LHCN-M2 (cell line): ENCODE measurements around the gene YPEL3. TPM values are rescaled to one million over a fixed set of nuclear protein-coding genes. Genes with fewer than 3 reads are reported as not detected.

Source experiments
- DNase-seq: peaks from one replicate; pipeline ENCODE4 v3.0.0-alpha.2; 2012; ENCODE audit warnings: low read depth
- total RNA-seq: library from RNA; depleted of rRNA; stranded (reverse); fragments of >200 nt; gene quantifications from 2 replicates; pipeline ENCODE4 v1.2.3, GENCODE V29; 2014

The YPEL3 gene
- total RNA-seq, 1 experiment from 2014 or later: 14.2 TPM

DNA sequence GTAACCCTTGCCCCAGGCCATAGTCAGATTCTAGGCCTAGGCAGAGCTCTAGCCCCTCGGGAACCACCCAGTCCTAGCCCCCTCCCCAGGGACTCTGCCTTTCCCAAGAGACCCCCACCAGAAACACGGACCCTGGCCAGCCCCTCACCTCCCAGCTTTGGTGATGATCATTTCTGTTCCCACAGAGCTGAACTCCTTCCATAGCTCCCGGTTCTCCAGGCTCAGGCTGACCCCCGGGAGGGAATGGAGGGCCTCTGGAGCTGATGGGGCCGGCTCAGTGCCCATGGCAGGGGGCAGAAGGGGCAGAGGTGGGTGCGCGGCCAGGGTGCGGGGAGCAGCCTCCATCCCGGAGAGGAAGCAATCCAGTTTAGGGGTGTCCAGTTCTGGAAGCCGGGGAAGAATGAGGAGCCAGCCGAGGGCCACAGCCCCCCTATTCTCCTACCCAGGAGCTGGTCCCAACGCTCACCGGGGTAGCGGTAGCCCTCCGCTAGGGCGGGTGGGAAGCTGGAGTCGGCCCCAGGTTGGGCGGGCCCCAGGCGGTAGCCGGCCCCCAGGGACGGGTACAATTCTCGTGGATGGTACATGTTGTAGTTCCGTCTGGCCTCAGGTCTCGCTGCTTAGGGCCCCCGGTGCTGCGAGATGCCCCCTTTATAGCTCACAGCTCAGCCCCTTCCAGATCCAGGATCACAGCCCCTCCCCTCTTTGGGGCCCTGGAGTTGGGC is 5.2 kb downstream of the YPEL3 start:
- no peak for DNase-seq

DNA sequence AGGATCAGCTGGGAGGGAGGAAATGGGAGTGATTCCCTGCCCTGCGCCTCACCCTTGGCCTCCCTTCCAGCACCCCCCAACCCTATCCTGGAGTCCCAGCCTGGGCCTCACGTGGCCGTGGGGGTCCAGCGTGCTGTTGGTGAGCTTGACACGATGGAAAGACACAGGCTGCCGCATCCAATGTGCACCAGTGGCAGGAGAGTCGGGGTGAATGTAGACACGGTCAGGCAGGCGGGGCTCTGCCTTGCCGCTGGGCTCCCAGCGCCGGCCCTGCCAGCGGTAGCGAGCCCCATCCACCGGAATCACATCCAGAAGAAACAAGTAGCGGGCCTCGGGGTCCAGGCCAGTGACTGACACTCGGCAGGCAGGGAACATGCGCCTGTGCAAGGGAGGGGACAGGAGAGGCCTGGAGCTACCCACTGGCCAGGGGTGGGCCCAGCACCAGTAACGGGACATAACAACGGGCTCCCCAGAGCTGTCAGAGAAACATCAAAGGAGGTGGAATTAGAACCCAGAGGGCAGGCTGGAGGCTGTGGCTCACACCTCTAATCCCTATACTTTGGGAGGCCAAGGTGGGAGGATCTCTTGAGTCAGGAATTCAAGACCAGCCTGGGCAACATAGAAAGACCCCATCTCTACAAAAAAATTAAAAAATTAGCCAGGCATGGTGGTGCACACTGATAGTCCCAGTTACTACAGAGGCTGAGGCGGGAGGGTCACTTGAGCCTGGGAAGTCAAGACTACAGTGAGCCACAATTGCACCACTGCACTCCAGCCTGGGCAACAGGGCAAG is 7.0 kb downstream of the YPEL3 start:
- no peak for DNase-seq

DNA sequence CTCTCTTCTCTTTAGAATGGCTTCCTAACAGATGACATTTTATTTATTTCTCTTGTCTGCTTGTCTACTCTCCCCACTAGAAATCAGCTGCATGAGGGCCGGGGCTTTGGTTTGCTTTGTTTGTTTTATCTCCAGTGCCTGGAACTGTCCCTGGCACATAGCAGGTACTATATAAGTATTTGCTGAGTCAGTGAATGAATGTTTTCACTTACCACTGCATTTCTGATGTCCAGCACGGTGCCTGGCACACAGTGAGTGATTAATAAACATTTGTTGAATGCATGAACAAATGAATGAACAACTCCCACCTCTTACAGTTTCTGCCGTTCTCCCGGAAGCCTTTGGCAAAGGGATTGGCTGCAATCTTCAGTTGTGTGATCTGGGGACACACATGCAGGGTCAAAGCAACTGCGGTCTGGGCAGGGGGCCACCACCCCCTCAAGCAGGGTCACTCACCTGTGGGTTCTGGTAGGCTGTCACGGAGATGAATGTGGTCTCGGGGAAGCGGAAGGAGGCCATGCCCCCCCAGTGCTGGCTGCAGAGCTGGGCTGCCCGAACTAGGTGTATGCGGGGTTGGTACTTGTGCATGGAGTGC is 7.7 kb downstream of the YPEL3 start:
- DNase-seq: no peak

DNA sequence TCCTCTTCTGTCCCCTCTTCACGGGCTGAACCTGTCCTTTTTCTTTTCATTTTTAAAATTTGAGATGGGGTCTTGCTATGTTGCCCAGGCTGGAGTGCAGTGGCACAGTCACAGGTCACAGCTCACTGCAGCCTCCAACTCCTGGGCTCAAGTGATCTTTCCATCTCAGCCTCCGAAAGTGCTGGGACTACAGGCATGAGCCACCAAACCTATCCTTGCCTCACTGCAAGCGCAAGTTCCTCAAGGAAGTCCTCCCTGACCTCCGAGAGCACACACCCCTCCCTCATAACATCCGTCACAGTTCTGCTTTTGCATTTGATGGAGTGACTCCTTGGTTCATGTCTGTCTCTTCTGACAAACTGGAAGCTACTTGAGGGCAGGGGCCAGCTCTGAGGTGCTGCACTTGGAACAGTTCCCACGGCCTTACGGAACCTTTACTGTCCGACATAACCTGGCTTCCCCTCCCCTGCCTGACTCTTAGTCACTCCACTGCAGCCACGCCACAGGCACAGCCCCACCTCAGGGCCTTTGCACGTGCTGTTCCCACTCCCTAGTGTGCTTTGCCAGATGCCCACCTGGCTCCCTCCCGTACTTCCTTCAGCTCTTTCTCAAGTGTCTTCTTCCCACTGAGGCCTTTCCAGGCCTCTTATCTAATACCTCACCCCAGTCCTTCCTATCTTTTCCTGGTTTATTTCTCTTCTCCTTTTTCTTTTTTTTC is 8.7 kb downstream of the YPEL3 start:
- no peak for DNase-seq

DNA sequence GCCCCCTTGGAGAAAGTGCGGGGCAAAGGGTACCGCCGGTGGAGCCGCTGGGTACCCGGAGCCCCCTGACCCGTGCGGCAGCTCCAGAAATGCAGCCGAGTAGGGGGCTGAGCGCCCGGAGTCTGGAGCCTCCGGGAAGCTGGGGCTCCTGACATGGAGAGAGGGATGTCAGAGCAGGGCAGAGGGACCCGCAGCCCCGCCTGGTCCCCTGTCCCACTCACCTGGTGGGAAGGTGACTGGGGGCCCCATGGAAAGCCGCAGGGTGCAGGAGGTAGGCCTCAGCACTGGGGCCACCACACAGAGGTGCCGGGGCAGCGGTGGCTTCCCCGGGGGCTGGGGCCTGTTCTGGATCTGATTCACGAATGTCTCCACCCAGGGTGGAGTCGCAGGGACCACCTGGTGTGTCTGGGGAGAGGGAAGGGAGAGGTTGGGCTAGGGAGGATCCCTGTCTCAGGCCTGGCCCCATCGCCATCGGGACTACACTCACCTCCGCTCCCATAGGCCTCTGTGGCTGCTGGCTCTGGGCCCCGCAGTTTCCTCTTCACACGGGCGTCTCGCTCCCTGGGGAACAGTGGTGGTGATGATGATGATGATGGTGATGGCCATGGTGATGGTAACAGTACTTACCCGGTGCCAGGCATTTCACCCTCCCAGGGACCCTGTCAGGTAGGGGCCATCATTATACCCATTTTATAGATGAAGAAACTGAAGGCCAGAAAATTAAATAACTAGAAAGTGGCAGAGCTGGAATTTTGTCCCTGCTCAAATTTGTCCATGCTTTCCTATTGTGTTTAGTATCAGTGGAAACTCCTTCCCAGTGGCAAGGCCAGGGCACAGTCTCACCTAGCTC is 9.5 kb downstream of the YPEL3 start:
- no peak for DNase-seq

DNA sequence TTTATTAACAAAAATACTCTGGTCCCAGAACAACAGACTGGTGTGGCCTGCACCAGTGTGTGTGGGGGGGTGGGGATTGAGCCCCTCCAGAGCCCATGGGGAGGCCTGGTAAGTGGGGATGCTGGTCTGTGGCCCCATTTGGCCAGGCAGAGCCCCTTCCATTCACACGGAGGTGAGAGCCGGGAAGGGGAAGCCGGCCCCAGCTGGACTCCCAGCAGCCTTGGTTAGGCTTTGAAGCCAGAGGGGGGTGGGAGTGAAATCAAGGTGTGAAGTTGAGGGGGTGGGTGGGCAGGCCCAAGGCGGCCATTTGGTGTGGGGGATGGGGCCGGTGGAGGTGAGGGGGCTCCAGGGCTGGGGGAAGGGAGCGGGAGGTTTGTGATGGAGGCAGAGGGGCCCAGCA is 10.2 kb downstream of the YPEL3 start:
- no peak for DNase-seq

DNA sequence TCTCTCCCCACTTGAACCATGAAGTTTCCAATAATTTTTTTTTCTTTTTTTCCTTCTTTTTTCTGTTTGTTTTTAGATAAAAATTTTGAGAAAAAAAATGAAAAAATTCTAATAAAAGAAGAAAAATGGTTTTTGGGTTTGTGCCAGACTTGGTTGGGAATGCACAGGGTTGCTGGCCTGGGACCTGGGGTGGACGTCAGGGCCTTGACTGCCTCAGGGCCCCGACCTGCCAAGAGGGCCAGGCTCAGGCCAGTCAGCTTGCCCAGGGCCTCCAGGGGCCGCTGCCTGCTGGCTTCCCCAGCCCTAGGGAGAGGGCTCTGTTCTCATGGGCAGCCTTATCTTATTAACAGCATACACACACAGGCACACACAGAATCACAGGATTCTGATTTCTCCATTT is 10.8 kb downstream of the YPEL3 start:
- DNase-seq: no peak

DNA sequence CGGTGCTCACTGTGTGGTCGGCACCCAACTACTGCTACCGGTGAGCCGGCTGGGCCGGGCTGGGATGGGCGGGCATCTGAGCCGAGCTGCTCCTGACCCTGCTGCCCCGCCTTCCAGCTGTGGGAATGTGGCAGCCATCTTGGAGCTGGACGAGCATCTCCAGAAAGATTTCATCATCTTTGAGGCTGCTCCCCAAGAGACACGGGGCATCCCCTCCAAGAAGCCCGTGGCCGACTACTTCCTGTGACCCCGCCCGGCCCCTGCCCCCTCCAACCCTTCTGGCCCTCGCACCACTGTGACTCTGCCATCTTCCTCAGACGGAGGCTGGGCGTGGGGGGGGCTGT is 11.2 kb downstream of the YPEL3 start:
- no peak for DNase-seq

DNA sequence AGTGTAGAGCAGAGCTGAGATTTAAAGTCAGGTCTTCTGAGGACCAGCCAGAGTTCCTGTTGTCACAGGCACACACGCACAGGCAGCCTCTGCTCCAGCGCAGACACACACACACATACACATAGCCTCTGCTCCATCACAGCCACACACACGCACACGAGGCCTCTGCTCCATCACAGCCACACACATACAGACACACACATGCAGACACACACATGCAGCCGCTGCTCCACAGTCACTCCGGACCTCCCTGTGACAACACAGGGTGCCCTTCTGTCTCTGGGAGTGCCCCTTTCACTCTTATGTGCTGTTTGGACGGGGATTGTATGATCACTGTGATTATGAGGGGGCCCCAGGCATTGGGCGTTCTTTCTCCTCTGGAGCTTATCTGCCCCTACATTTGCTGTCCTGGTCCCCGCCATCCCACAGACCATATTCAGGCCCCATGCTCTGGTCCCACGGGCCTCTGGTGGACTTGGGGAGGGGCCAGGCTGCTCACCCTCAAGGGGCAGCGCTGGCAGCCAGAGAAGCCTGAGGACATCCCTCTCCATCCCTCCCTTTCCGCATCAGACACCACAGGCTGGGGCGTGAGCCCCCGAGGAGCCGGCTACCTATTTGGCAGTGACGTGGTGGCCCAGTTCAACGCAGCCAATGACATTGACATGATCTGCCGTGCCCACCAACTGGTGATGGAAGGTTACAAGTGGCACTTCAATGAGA is 11.8 kb downstream of the YPEL3 start:
- DNase-seq: no peak

DNA sequence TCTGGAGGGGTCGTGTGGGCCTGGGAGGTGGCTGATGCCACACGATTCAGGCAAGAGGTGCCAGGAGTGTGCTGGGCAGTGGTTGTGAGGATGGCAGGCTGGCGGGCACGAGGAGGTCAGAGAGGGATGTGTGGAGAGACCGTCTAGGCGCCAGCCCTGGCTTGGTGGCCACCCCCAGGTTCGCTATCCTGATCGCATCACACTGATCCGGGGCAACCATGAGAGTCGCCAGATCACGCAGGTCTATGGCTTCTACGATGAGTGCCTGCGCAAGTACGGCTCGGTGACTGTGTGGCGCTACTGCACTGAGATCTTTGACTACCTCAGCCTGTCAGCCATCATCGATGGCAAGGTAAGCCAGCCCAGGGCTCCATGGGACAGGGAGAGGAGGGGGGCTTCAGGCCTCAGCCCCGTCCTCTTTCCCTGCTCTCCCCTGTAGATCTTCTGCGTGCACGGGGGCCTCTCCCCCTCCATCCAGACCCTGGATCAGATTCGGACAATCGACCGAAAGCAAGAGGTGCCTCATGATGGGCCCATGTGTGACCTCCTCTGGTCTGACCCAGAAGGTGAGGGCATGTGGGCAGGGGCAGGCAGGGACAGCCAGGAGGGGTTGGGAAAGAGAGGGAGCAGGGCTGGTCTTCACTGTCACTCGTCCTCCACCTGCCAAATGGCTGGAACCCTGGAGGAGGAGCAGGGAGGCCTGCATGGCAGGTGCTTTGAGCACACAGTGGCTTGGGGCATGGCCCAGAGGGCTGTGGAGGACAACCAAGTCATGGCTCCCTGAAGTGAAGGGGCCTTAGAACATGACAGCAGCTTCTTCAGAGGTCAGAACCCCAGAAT is 12.6 kb downstream of the YPEL3 start:
- no peak for DNase-seq

DNA sequence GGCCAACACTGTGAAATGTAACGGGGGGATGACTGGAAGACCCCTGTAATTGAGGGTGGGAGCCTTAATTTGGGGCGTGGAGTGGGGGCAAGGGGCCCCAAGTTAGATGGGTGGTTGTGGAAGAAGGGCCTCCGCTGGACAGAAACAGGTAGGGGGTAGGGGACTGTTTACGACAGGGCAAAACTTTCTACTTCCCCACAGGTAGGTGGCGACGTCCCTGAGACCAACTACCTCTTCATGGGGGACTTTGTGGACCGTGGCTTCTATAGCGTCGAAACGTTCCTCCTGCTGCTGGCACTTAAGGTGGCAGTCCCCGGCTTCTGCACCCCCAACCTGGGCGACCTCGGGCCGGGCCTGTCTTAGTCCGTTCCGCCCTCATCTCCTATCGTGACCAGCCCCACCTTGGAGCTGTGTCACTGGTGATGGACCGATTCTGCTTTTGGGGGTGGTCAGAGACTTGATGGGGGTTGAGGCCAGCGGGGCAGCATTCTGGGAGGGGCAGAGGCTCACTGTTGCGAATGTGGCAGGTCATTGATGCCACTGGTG is 13.4 kb downstream of the YPEL3 start:
- no peak for DNase-seq

DNA sequence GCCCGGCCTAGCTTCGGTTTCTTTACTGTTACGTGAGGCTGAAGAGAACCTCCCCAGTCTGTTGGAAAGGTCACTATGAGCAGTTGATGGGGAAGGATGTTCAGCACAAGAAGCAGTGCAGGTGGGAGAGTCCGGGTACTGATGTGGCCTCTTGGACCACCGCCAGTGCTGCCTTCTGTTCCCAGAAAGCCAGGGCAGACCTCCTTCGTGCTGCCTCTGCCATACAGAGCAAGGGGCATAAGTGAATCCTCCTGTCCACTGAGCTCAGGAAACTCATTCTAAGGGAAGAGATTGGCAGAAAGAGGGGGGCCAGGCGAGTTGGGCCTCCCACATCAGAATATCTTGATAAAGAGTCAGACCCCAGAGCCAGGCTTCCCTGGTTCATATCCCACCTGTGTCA is 16.5 kb downstream of the YPEL3 start:
- no peak for DNase-seq

DNA sequence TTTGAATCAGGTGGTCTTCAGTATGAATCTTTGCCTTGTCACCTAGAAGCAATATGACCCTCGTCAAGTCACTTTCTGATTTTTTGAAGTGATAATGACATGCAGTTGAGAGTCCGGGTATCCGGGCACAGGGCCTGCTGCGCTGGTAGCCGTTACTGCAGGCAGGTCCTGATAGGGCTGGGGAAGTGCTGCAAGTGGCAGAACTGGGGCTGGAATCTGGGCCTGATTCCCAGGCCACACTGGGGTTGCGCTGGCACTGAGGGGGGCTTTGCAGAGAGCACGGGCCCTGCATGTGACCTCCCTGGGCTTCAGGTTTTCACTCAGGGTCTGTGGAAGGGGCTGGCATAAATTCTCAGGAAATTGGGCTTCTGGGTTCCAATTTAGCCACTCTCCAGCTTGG is 17.3 kb downstream of the YPEL3 start:
- no peak for DNase-seq

DNA sequence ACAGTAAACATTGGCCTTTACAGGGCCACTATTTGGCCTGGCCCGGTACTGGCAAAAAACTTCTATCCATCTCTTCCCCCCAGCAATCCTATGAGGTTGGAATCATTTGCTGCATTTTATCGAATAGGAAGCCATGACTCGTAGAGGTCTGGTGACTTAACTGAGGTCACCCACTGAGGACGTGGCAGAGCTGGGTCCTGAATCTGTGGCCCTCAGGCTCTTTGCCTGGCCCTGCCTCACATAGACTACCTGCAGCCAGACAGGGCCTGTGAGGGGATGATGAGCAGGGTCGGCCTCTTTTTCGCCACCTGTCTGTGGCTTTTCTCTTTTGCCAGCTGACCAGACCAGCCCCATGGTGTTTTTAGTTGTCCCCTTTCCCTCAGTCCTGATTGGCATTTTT is 18.4 kb downstream of the YPEL3 start:
- DNase-seq: no peak

DNA sequence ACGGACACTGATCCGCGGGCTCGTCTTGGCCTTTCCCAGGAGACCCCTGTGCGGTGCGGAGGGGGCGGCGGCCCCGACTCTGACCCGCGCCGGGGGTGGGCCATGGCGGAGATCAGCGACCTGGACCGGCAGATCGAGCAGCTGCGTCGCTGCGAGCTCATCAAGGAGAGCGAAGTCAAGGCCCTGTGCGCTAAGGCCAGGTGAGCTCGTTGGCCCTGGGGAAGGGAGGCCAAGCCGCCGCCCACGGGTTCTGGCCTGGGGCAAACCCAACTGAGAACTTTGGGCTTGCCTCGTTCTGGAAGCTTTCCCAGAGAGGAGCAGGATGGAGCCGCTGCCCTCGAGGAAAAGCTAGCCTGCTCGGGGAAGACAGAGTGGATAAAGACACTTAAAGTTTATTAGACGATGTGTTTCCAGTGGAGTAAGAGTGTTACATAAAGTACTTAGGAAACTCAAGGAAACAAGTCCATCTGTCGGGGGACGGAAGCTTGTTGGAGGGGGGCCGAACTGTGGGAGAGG is 19.7 kb downstream of the YPEL3 start:
- no peak for DNase-seq

DNA sequence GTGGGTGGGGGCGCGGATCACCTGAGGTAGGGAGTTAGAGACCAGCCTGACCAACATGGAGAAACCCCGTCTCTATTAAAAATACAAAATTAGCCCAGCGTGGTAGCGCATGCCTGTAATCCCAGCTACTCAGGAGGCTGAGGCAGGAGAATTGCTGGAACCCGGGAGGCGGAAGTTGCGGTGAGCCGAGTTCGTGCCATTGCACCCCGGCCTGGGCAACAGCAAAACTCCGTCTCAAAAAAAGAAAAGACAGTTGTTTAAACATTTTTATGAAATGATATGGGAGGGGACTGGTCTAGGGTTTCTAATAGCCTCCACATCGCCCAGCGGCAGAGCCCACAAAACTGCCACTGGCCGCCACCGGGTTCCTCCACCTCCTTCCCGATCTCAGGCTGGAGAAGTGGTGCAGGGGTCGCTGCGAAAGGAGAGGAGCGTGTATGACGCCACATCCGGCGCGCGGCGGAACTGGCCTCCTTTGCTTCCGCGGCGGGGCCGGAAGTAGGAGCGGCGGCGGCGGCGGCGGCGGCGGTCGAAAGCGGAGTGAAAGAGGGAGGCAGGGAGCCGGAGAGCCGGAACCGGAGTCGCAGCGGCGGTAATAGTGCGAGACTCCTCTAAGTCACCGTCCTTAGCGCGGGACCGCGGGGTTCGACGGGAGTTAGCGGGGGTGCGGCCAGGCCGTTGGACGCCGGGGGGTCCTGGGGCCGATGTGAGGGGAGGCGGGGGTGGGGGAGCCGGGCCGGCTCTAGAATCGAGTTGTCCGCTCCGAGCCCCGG is 20.3 kb downstream of the YPEL3 start, which contains the start of gene PPP4C:
TSS of gene PPP4C (plus strand) at position 492 of the 773 bp plus-strand sequence. CDS start 384 bp downstream, outside the sequence.
- peak; percentile 86 for DNase-seq

DNA sequence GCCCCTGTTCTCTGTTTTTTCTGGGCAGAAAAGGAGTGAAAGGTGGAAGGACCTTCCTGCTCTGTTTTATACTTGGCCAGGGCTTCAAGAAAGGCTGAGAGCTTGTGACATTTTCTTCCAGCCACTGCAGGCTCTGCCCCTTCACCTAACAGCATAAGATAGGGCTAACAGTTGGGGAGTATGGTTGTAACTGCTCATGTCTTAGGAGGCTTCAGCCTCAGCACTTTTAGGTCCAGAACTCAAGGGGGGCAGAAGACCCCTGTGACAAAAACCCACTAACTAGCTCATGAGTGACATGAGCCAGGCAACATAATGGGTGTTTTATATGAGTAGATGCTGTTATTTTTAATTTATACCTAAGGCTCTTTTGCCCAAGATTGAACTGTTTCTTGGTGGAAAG is 25.5 kb downstream of the YPEL3 start:
- DNase-seq: no peak
